DND-41 (cell line): Measurements from ENCODE around the gene KCNG2.

Experiments used
- ATAC-seq: fragments of 200-7000 bp; cut with Tn5 transposase; 3 replicates; pipeline ENCODE4 v1.9.1; 2021; ENCODE audit warnings: low read depth; ENCODE audit not compliant: insufficient read depth
- DNase-seq: peaks from one replicate; pipeline ENCODE4 v3.0.0-alpha.2; 2020
- H2AFZ ChIP-seq: 2 replicates; pipeline ENCODE4 v1.6.0; 2012; ENCODE audit warnings: low read depth, low read length
- H3K27ac ChIP-seq: 2 replicates; pipeline ENCODE4 v1.5.1; 2012; ENCODE audit warnings: low read length, inconsistent platforms
- H3K27me3 ChIP-seq: fragments of 200-600 bp; sonication (generic); 2 replicates; pipeline ENCODE4 v1.6.0; 2012; ENCODE audit warnings: low read length, mild to moderate bottlenecking, inconsistent platforms; ENCODE audit not compliant: insufficient read depth, poor library complexity
- H3K36me3 ChIP-seq: 2 replicates; pipeline ENCODE4 v1.5.1; 2012; ENCODE audit warnings: low read length, inconsistent platforms; ENCODE audit not compliant: insufficient read depth
- H3K4me1 ChIP-seq: 2 replicates; pipeline ENCODE4 v1.5.1; 2012; ENCODE audit warnings: mild to moderate bottlenecking, low read length; ENCODE audit not compliant: insufficient read depth
- H3K4me2 ChIP-seq: 2 replicates; pipeline ENCODE4 v1.6.0; 2012; ENCODE audit warnings: mild to moderate bottlenecking, moderate library complexity, low read length, inconsistent platforms; ENCODE audit not compliant: insufficient read depth
- H3K4me3 ChIP-seq, 2 experiments: fragments of 200-600 bp in 1 of 2; shearing (Covaris generic) in 1 of 2; 2 replicates each; pipeline ENCODE4 v1.5.1; 2012 to 2016; ENCODE audit warnings: inconsistent platforms in 2 of 2, low read length in 2 of 2, mild to moderate bottlenecking in 2 of 2, low read depth in 1 of 2, moderate library complexity in 1 of 2
- H3K79me2 ChIP-seq: 2 replicates; pipeline ENCODE4 v1.6.0; 2012; ENCODE audit warnings: low read length, inconsistent platforms; ENCODE audit not compliant: insufficient read depth
- H3K9ac ChIP-seq: 2 replicates; pipeline ENCODE4 v1.6.0; 2012; ENCODE audit warnings: low read depth, mild to moderate bottlenecking, inconsistent platforms, low read length, moderate library complexity
- H3K9me3 ChIP-seq: 2 replicates; pipeline ENCODE4 v1.5.1; 2012; ENCODE audit warnings: low read length, moderate library complexity, mild to moderate bottlenecking, inconsistent platforms; ENCODE audit not compliant: insufficient read depth, severe bottlenecking
- H4K20me1 ChIP-seq: 2 replicates; pipeline ENCODE4 v1.6.0; 2012; ENCODE audit warnings: low read length; ENCODE audit not compliant: insufficient read depth
- EZH2 ChIP-seq: IDR thresholded peaks from 3 replicates; pipeline ENCODE4 v1.6.1; 2012; ENCODE audit warnings: borderline replicate concordance, low read depth, mild to moderate bottlenecking, moderate library complexity, low read length, inconsistent platforms; ENCODE audit not compliant: severe bottlenecking
- TF ChIP-seq, protein P1 (sequence below): IDR thresholded peaks from 2 replicates; pipeline ENCODE4 v1.5.1; 2012; ENCODE audit warnings: borderline replicate concordance, low read length, moderate library complexity, mild to moderate bottlenecking; ENCODE audit not compliant: poor library complexity, severe bottlenecking; ENCODE audit errors: extremely low read depth

Gene KCNG2

DNA sequence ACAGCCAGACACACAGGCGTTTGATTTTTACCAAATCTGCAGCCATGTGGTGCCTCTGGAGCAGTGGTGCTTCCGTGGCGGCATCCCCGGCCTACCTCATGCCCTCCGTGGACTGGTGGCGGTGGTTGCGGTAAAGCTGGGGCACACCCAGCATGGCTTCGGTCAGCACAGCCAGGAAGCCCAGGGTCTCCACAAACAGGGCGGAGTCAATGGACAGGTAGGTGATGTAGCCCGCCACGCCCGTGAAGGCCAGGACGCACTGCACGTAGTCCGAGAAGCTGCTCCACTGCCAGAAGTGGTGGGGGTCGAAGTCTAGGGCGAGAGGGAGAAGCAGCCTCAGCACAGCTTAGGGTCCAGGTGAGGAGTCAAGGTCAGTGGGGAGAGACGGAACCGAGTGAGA lies 121.4 kb downstream of the KCNG2 start:
- TF ChIP-seq, protein P1, sequence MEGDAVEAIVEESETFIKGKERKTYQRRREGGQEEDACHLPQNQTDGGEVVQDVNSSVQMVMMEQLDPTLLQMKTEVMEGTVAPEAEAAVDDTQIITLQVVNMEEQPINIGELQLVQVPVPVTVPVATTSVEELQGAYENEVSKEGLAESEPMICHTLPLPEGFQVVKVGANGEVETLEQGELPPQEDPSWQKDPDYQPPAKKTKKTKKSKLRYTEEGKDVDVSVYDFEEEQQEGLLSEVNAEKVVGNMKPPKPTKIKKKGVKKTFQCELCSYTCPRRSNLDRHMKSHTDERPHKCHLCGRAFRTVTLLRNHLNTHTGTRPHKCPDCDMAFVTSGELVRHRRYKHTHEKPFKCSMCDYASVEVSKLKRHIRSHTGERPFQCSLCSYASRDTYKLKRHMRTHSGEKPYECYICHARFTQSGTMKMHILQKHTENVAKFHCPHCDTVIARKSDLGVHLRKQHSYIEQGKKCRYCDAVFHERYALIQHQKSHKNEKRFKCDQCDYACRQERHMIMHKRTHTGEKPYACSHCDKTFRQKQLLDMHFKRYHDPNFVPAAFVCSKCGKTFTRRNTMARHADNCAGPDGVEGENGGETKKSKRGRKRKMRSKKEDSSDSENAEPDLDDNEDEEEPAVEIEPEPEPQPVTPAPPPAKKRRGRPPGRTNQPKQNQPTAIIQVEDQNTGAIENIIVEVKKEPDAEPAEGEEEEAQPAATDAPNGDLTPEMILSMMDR = no peak
- no peak for TF ChIP-seq EZH2
- Histone ChIP-seq H3K9me3 (peaks cover 2% of the 10 kb centered on the region), H3K79me2 (peaks cover 11% of the 10 kb centered on the region; the same call in 1 of the 2 replicates), H3K4me2 (no peak overlapping the region), H3K36me3 (peaks cover 53% of the 10 kb centered on the region), H2AFZ (no peak overlapping the region), H3K4me3 (no peak overlapping the region), H4K20me1 (peaks cover 29% of the 10 kb centered on the region), H3K9ac (no peak overlapping the region), H3K27me3 (no peaks in the 10 kb centered on the region), H3K4me1 (no peaks in the 10 kb centered on the region), H3K27ac (no peak overlapping the region)
- no peak for DNase-seq
- ATAC-seq = no peak

DNA sequence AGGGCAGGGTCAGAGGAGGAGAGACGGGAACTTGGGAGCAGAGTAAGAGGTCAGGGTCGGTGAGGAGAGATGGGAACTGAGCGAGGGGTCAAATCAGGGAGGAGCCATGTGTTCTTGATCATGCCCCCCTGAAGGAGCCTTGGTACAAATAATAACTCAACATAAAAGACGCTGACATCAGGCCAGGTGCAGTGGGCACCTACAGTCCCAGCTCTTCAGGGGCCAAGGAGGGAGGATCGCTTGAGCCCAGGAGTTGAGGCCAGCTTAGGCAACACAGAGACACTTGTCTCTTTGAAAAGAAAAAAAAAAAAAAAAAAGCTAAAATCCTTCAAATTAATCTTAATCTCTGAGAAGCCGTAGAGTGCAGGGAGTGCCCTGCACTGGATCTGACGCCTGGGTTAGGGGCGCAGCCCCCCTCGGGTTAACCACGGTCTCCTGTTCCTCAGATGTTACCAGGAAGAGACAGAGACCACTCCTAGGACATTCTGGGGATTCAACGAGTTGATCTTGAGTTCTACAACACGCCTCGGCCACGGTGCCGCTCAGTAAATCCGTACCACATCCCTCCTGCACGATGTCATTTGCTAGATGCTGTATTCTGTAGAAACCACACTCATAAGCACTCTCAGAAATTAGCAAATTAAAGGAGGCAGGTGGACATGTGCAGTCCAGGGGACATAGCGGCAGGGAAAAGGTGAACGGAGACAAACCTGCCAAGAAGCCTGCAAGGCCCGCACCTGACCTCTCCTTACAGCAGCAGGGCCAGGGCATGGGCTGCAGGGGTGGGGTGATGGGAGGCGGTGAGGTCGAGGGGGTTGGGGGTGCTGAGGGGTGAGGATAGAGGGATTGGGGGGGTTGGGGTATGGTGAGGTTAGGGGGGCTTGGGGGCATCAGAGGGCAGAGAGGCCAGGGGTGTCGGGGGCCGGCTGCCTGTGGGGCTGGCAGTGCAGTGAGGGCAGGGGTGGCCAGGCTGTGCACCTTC lies 124.5 kb downstream of the KCNG2 start:
- Histone ChIP-seq H3K9me3 (no peaks in the 10 kb centered on the region), H2AFZ (no peak overlapping the region), H3K36me3 (peaks cover 33% of the 10 kb centered on the region), H3K27ac (no peak overlapping the region), H3K4me1 (no peaks in the 10 kb centered on the region), H4K20me1 (peaks cover 16% of the 10 kb centered on the region; the same call in 1 of the 2 replicates), H3K9ac (no peak overlapping the region), H3K4me2 (no peak overlapping the region), H3K27me3 (no peaks in the 10 kb centered on the region), H3K79me2 (peaks cover 8% of the 10 kb centered on the region; the same call in 1 of the 2 replicates), H3K4me3 (no peak overlapping the region)
- DNase-seq = no peak
- peak; percentile 49 for ATAC-seq
- no peak for TF ChIP-seq EZH2
- TF ChIP-seq, protein P1 = no peak

DNA sequence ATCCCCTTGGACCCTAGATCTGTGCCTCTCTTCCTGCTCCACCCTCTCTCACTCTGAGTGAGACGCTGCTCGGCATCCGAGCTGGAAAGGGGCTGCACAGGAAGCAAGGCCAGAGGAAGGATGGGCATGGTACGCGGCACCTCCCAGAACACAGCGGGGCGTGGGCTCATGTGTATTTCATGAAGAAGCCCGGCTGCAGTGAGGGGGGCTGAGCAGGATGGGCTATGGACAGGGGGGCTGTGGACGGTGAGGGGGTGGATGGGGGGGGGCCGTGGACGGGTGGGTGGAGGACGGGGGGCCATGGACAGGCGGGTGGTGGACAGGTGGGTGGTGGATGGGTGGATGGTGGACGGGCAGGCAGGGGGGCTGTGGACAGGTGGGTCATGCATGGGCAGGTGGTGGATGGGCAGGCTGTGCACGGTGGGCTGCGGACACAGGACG lies 125.3 kb downstream of the KCNG2 start:
- H3K9ac ChIP-seq = no peak overlapping the region
- ATAC-seq = no peak
- no peak overlapping the region for H3K4me3 ChIP-seq
- no peak overlapping the region for H3K27ac ChIP-seq
- DNase-seq = no peak
- H2AFZ ChIP-seq = no peak overlapping the region
- H3K36me3 ChIP-seq = peaks cover 29% of the 10 kb centered on the region
- no peaks in the 10 kb centered on the region for H3K27me3 ChIP-seq
- no peak overlapping the region for H3K4me2 ChIP-seq
- no peaks in the 10 kb centered on the region for H3K4me1 ChIP-seq
- TF ChIP-seq, protein P1 = no peak
- no peak for TF ChIP-seq EZH2
- H4K20me1 ChIP-seq = peaks cover 14% of the 10 kb centered on the region; the same call in 1 of the 2 replicates
- no peaks in the 10 kb centered on the region for H3K9me3 ChIP-seq
- H3K79me2 ChIP-seq = peaks cover 12% of the 10 kb centered on the region; the same call in 1 of the 2 replicates
